ENCODE measurements around the gene KMT2C.

Gene KMT2C

DNA sequence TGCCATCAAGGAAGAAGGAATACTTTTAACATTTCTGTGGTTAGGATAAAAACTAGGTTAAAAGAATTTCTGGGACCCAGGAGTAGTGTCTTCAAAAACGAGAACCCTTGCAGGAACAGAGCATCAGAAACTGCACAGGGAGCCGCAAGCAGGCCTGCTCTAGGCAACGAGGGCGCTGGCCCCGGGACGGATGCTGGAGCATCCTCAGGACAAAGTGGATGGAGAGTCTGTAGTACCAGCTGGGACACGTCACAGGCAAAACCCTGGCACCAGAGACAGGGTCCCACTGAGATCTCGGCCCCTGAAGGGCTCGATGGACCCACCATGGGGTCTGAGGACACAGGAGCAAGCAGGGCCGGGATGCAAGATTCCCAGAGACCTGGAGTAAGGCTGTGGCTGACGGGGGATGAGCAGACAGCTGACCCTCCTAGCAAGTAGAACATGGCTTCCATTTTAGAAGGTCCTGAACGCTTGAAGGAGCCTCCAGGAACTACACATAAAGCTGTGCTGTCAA, 303.8 kb downstream of the KMT2C start:
- DNase-seq: no peak

DNA sequence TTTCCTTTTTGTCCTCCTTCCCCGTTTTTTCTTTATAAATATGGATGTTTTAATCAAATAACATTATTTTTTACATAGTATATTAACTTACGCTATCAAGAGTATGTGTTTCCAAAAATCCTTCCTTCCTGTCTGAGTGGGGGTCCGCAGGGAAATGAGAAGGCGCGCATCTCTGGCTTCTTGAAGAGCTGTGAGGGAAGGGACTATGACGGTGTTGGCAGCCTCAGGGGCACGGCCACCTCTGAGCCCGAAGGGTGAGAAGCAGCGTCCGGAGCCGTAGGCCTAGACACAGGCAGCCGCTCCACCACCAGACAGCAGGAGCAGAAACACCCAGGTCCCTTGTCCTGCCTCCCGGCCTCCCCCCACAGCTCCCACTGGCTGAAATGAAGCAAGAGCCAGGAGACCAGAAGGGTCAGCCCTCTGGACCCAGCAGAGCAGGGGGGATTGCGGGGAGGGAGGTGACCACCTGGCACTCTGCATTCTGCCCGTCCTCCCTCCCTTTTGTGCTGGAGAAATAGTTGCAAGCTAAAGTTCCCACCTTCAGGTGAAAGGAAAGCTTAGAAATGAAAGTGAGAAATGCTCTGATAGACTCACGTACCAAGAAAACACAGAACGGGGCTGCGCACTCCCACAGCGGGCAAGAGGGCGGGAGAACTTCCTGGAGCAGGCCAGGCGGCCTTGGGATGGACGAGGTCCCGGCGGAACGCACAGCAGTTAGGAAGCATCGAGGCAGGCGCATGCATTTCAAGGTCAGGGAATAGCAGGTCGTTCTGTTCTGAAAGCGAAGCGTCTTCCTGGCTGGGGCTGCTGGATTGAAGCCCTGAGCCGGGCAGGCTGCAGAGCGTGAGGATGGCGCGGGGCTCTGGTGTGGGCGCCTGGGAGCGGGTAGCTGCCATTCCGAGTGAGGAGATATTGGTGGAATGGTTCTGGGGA, 304.9 kb downstream of the KMT2C start:
- DNase-seq: no peak

GRCh38 chr7:152129682-152130081, 306.1 kb downstream of the KMT2C start:
- no peak for DNase-seq

DNA sequence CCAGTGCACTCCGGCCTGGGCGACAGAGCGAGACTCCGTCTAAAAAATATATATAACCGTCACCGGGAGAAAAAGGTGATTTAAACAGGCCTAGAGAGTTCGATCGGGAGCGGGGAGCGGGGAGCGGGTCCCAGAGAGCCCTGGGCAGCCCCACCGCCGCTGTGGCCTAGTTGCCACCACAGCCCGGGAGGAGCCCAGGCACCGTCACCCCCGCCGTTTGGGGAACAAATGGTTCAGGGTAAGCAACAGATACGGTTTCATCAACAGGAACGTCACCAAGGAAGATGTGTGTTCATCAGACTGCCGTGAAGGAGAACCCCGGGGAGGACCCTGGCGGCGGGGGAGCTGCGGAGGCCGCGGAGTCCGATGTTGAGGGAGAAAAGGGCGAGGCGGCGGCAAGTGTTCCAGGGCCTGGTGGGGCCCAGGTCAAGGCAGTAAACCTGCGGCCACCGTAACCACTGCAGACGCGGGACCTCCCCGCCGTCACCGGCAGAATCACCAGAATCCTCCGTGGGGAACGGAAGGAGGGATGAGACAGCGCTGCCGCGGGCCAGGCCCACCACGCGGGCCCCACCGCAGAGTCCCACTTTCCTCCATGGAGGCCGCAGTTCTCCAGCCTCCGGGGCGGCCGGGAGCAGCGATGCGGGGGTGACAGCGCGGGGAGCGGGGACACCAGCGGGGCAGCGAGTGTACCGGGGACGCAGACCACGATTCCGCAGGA, 306.9 kb downstream of the KMT2C start:
- DNase-seq: no peak

- DNase-seq: no peak
These were observed 307.6 kb downstream of the KMT2C start for GRCh38 chr7:152128252-152128651.

GRCh38 chr7:152127229-152127628, 308.6 kb downstream of the KMT2C start:
- DNase-seq: no peak

GRCh38 chr7:152126741-152127140, 309.1 kb downstream of the KMT2C start:
- no peak for DNase-seq

- DNase-seq: no peak
These were observed 313.3 kb downstream of the KMT2C start for GRCh38 chr7:152122540-152122939.

DNA sequence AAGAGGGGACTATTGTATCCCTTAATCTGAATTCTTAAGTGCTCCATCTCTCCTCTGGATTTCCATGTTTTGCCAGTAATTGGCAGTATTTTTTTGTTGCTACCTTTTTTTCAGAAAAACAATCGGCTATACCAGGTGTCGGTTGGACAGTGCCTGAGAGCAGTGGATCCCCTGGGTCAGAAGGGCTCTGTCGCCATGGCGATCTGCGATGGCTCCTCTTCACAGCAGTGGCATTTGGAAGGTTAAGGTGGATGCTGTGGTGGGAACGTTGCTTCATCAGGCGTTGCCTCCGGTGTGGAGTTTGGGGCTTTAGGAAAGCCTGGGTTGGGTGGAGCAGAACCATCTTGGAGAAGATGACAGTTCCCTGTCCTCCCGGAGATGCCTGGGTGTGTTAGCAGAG, 314.4 kb downstream of the KMT2C start:
- no peak for DNase-seq

DNA sequence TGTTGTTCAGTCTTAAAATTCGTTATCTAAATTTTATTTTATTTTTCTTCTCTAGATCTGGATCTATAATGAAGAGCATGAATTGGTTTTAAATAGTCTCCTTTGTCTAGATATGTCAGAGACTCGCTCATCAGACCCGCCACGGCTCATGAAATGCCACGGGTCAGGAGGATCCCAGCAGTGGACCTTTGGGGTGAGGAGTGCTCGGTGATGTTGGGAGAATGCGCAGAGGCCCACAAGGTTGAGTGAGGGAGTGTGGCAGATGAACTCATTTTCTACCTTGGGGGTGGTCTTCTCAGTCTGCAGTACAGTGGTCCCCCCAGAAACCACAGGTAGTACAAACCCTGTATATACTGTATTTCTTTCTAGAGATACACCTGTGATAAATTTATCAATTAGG, 315.0 kb downstream of the KMT2C start:
- DNase-seq: no peak

DNA sequence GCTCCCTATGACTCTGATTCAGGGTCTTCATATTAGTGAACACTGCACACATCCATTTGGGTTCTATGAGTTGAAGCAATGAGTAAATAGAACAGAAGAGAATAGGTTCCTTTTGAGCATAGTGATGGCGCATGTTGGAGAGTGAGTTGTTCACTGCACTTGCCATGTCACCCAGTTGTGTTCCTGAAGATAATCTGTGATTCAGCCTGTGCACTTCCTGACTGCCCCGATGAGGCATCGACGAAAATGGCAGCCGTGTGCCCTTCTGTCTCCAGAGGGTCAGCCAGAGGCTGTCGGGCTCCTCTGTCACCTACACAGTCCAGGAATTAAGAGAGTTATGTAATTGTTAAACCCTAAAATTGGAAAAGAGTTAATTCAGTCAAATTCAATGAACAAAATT, 315.6 kb downstream of the KMT2C start:
- no peak for DNase-seq

DNA sequence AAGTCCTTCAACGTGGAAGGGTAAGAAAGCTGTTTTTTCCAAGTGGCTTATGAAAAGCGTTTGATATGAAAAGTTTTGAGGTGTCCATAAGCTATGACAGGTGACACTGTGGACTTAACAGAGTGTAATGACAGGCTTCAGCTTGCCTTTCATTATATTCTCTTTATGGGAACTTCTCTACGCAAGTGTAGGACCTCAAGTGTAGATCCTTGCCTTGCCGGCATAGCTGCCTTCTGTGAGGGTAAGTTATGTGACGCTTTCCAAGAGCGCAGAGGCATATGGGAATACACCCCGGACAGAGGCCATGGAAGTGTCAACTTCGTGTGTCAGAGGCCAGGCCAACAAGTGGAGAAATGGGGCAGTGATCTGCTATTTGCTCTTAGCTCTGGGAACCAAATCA, 318.4 kb downstream of the KMT2C start:
- DNase-seq: no peak

DNA sequence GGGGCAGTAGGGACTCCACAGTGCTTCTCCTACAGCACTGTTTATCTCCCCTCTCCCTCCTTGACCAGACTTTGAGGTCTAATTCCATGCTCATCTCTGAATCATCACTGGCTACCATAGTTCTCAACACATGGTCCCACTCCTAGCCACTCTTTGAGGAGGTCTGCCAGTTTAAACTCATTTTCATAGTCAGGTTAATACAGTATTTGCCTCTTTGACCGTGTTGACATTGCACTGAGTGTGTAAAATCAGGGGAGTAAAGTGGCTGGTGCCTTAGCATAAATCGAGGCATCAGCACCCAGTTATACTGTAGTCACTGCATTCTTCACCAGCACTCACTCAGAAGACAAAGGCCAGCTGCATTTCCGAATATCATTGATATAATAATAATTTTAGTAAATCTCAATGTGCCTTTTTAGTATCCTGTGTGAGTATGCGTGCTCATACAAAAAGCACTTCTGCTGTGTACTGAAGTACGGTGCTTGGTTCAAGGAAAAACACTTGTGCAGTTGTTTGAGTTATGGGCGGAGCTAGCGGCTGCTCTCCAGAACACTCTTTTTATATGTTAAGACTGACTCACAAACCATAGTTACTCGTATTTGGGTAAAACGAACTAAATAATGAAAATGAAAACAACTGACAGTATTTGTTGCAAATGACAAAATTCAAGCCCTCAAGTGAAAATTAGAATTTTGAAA, 320.6 kb downstream of the KMT2C start:
- no peak for DNase-seq

DNA sequence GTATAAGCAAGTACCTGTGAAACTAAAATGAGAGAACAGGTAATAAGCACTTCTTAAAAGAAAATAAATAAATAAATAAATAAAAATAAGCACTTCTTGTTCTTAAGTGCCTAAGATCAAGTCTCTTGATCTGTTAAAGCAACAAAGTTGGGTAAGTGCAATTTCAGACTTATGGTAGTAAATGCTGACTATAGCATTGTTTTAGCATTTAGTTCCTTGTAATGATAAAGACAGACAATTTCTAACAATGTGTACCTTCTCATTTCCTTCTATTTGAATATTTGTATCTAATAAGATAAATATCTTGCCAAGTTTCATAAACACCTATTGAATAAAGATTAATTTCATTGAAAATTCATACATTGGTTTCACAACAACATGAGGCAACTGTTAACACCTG, 323.0 kb downstream of the KMT2C start:
- DNase-seq: no peak

- DNase-seq: no peak
These were observed 327.4 kb downstream of the KMT2C start for GRCh38 chr7:152108359-152108758.

DNA sequence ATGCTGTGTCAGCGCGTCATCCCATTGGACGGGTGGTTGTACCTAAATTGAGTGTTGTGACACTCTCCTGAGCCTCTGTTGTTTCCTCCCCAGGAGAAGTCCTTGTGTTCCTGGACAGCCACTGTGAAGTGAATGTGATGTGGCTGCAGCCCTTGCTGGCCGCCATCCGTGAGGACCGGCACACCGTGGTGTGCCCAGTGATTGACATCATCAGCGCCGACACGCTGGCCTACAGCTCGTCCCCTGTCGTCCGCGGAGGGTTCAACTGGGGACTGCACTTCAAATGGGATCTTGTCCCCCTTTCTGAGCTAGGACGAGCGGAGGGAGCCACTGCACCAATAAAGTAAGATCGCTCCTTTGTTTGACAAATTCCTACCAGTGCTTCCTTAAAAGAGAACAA, 327.9 kb downstream of the KMT2C start:
- no peak for DNase-seq

DNA sequence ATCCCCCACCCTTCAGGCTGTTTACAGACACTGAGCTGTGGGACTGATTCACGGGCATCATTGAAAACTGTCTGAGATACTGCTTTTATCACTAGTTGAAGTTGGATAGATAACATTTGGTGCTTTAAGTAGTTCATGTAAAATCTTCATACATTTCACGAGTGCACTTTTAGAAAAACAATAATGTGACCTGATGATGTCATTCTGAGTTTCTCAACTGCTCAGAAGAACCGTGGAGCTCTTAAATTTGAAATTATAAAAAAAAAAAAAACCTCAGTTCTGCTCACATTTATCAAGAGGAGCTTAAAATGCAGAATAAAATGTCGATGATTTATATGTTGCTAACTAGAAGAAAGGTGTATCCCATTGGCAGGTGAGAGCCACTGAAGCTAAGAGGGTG, 328.8 kb downstream of the KMT2C start:
- no peak for DNase-seq

DNA sequence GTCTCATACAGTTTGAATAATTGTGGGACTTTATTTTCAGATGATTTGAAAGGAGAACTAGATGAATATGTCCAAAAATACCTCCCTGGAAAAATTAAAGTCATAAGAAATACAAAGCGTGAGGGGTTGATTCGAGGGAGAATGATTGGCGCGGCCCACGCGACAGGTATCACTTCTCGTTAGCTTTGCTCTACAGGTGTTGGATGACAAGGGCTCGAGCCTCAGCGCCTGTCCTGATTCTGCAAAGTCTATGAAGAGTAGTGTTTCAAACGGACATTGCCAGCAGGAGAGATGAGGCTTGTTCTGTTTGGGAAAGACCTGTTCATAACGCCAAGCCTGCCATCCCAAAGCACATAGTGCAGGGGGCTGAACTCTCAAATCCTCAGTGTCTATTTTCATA, 330.6 kb downstream of the KMT2C start:
- no peak for DNase-seq

DNA sequence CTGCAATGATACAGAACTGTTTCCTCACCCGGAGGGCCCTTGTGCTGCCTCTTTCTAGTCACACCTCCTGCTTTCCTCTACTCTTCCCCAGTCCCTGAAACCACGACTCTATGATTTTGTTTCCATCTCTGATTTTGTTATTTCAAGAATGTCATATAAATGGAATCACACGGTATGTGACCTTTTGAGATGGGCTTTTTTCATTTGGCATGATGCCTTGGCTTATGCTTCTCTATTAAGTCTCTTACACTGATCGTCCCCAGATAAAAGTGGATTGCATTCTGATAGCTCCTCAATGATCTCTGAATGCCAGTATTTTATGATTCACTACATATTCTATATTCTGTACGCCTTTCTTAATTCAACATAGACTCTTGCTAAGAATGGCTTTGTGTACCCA, 332.1 kb downstream of the KMT2C start:
- DNase-seq: no peak

DNA sequence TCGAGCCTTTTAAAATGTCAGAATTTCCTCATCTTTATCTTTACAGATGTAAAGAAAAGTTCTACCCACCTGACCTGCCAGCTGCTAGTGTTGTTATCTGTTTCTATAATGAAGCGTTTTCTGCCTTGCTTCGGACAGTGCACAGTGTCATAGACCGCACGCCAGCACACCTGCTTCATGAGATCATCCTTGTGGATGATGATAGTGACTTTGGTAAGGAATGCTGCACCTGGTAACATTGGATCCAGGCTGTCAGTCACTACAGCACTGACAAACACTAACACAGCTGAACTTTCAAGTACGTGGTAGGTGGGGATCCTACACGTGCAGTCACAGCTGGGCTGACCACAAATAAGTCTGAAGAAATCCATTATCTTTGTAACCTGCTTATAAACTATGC, 332.7 kb downstream of the KMT2C start:
- DNase-seq: no peak

DNA sequence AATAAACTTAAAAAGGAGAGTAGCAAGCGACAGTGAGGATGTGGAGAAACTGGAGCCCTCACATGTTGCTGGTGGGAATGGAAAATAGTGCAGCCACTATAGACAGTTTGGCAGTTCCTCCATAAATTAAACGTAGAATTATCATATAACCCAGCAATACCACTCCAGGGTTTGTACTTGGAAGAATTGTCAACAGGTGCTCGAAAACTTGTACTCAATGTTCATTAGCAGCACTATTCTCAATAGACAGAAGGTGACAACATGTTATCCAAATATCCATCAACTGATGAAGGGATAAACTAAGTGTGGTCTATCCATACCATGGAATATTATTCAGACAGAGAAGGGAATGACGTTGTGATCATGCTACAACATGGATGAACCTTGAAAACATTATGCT, 338.5 kb downstream of the KMT2C start:
- no peak for DNase-seq

GRCh38 chr7:152095771-152096170, 340.0 kb downstream of the KMT2C start:
- no peak for DNase-seq

GRCh38 chr7:152093717-152094116, 342.1 kb downstream of the KMT2C start:
- DNase-seq: no peak

GRCh38 chr7:152090747-152091146, 345.1 kb downstream of the KMT2C start:
- no peak for DNase-seq

Data from CD4-positive, alpha-beta T cell treated with Interleukin-17A for 1 hour (primary cell).